Thymus (tissue), 11 donors: ENCODE results near the gene TM4SF1. TPM values are rescaled to one million over a fixed set of nuclear protein-coding genes. Genes with fewer than 3 reads are reported as not detected.

Experiments
- DNase-seq, 9 donors: peaks; one replicate each; pipeline ENCODE4 v3.0.0-alpha.2; 2013; ENCODE audit warnings: low spot score in 9 of 9, low read depth in 6 of 9, missing footprints in 1 of 9
- H3K27ac ChIP-seq, 2 donors: one replicate each; pipeline ENCODE4 v1.5.1; 2013; ENCODE audit warnings: control low read depth in 1 of 2, low read depth in 1 of 2, low read length in 1 of 2, mild to moderate bottlenecking in 1 of 2, moderate library complexity in 1 of 2
- H3K27me3 ChIP-seq, 2 donors: one replicate each; pipeline ENCODE4 v1.5.1; 2013; ENCODE audit warnings: low read length in 1 of 2; ENCODE audit not compliant: control insufficient read depth in 2 of 2, insufficient read depth in 1 of 2
- H3K36me3 ChIP-seq, 2 donors: one replicate each; pipeline ENCODE4 v1.5.1; 2013; ENCODE audit warnings: low read length in 1 of 2, mild to moderate bottlenecking in 1 of 2, moderate library complexity in 1 of 2; ENCODE audit not compliant: control insufficient read depth in 2 of 2, insufficient read depth in 2 of 2
- H3K4me1 ChIP-seq, 2 donors: one replicate each; pipeline ENCODE4 v1.5.1; 2013; ENCODE audit warnings: low read length in 2 of 2; ENCODE audit not compliant: control insufficient read depth in 2 of 2, insufficient read depth in 2 of 2
- H3K4me3 ChIP-seq, 2 donors: one replicate each; pipeline ENCODE4 v1.5.1; 2013; ENCODE audit warnings: low read length in 2 of 2, control low read depth in 1 of 2, mild to moderate bottlenecking in 1 of 2
- H3K9me3 ChIP-seq, 2 donors: one replicate each; pipeline ENCODE4 v1.5.1; 2013; ENCODE audit warnings: low read length in 1 of 2, mild to moderate bottlenecking in 1 of 2; ENCODE audit not compliant: control insufficient read depth in 2 of 2, insufficient read depth in 1 of 2
- WGBS: extraction: QIAGEN DNeasy Blood & Tissue Kit; methylation state at CpG from one replicate; pipeline ENCODE4 v1.1.7; 2013; 5-methylcytosine and 5-hydroxymethylcytosine counted together
- polyA plus RNA-seq: library from polyadenylated mRNA; stranded (reverse); fragments of 200-250 nt; gene quantifications from one replicate; pipeline ENCODE4 v1.2.3, GENCODE V29; 2013
- total RNA-seq: library from RNA; stranded (reverse); fragments of 120-200 nt; gene quantifications from one replicate; pipeline ENCODE4 v1.2.4, GENCODE V29; 2013
- donor health status: healthy.

Gene TM4SF1
- total and polyA plus RNA-seq, 2 donors = 12.9 to 38.8 TPM

- Histone ChIP-seq H3K4me1 (no peaks in the 10 kb centered on the region), H3K36me3 (no peaks in the 10 kb centered on the region), H3K27me3 (no peaks in the 10 kb centered on the region), H3K4me3 (no peak overlapping the region), H3K9me3 (no peaks in the 10 kb centered on the region), H3K27ac (no peak overlapping the region)
- 98% methylated on average over 1 of the region's 1 CpG for WGBS
- no peak for DNase-seq
Observed at GRCh38 chr3:149414557-149415231, 37.2 kb upstream of the TM4SF1 start.

GRCh38 chr3:149411583-149411982 is 34.1 kb upstream of the TM4SF1 start:
- no peaks in the 10 kb centered on the region for H3K36me3 ChIP-seq
- no peak overlapping the region for H3K4me3 ChIP-seq
- no peaks in the 10 kb centered on the region for H3K4me1 ChIP-seq
- DNase-seq = no peak
- H3K27me3 ChIP-seq = no peaks in the 10 kb centered on the region
- no peaks in the 10 kb centered on the region for H3K9me3 ChIP-seq
- H3K27ac ChIP-seq = no peak overlapping the region
- 90% methylated on average over 1 of the region's 1 CpG for WGBS

- H3K36me3 ChIP-seq = no peaks in the 10 kb centered on the region
- no peak overlapping the region for H3K4me3 ChIP-seq
- H3K27ac ChIP-seq = no peak overlapping the region
- no peaks in the 10 kb centered on the region for H3K27me3 ChIP-seq
- DNase-seq = no peak
- WGBS = over 99% methylated on average over 2 of the region's 2 CpGs
- no peaks in the 10 kb centered on the region for H3K9me3 ChIP-seq
- no peaks in the 10 kb centered on the region for H3K4me1 ChIP-seq
Observed at GRCh38 chr3:149409351-149409750, 31.9 kb upstream of the TM4SF1 start.

- Histone ChIP-seq H3K4me3 (no peak overlapping the region), H3K4me1 (no peaks in the 10 kb centered on the region), H3K9me3 (no peaks in the 10 kb centered on the region), H3K36me3 (no peaks in the 10 kb centered on the region), H3K27me3 (no peaks in the 10 kb centered on the region), H3K27ac (no peak overlapping the region)
- WGBS = 81% methylated on average over 3 of the region's 3 CpGs
- no peak for DNase-seq
Observed at GRCh38 chr3:149407898-149408297, 30.4 kb upstream of the TM4SF1 start.

GRCh38 chr3:149406244-149406752 is 28.8 kb upstream of the TM4SF1 start:
- Histone ChIP-seq H3K4me1 (no peaks in the 10 kb centered on the region), H3K36me3 (no peaks in the 10 kb centered on the region), H3K9me3 (no peaks in the 10 kb centered on the region), H3K27me3 (no peaks in the 10 kb centered on the region), H3K4me3 (no peak overlapping the region), H3K27ac (no peak overlapping the region)
- no peak for DNase-seq
- WGBS = 96% methylated on average over 2 of the region's 2 CpGs

GRCh38 chr3:149403443-149403842 is 26.0 kb upstream of the TM4SF1 start:
- no peaks in the 10 kb centered on the region for H3K36me3 ChIP-seq

GRCh38 chr3:149402481-149402880 is 25.0 kb upstream of the TM4SF1 start:
- Histone ChIP-seq H3K27me3 (no peaks in the 10 kb centered on the region), H3K4me1 (no peaks in the 10 kb centered on the region), H3K9me3 (no peaks in the 10 kb centered on the region), H3K27ac (no peak overlapping the region), H3K36me3 (no peaks in the 10 kb centered on the region), H3K4me3 (no peak overlapping the region)
- 96% methylated on average over 3 of the region's 3 CpGs for WGBS
- no peak for DNase-seq

More at GRCh38 chr3:149403443-149403842, 26.0 kb upstream of the TM4SF1 start:
- Histone ChIP-seq H3K27ac (no peak overlapping the region), H3K4me3 (no peak overlapping the region), H3K9me3 (no peaks in the 10 kb centered on the region), H3K27me3 (no peaks in the 10 kb centered on the region), H3K4me1 (no peaks in the 10 kb centered on the region)
- DNase-seq = no peak
- WGBS = 97% methylated on average over 2 of the region's 2 CpGs

- no peaks in the 10 kb centered on the region for H3K36me3 ChIP-seq
- no peaks in the 10 kb centered on the region for H3K27me3 ChIP-seq
- DNase-seq = no peak
- WGBS = 96% methylated on average over 2 of the region's 2 CpGs
- no peak overlapping the region for H3K4me3 ChIP-seq
- H3K4me1 ChIP-seq = no peaks in the 10 kb centered on the region
- no peak overlapping the region for H3K27ac ChIP-seq
- no peaks in the 10 kb centered on the region for H3K9me3 ChIP-seq
Observed at GRCh38 chr3:149401926-149402310, 24.5 kb upstream of the TM4SF1 start.

GRCh38 chr3:149401212-149401925 is 23.9 kb upstream of the TM4SF1 start:
- no peaks in the 10 kb centered on the region for H3K27me3 ChIP-seq
- no peak overlapping the region for H3K4me3 ChIP-seq
- 86% methylated on average over 3 of the region's 3 CpGs for WGBS
- no peak for DNase-seq
- H3K4me1 ChIP-seq = no peaks in the 10 kb centered on the region
- no peak overlapping the region for H3K27ac ChIP-seq
- H3K9me3 ChIP-seq = no peaks in the 10 kb centered on the region
- H3K36me3 ChIP-seq = no peaks in the 10 kb centered on the region
